Measurements from ENCODE around the gene PRKG1. TPM values are rescaled to one million over a fixed set of nuclear protein-coding genes. Genes with fewer than 3 reads are reported as not detected.

The PRKG1 gene
- total and polyA plus RNA-seq, 2 of the 8 experiments (the other 6 are each of a cell fraction or from before 2014, with no cell fraction given): 4.2 to 15.2 TPM

DNA sequence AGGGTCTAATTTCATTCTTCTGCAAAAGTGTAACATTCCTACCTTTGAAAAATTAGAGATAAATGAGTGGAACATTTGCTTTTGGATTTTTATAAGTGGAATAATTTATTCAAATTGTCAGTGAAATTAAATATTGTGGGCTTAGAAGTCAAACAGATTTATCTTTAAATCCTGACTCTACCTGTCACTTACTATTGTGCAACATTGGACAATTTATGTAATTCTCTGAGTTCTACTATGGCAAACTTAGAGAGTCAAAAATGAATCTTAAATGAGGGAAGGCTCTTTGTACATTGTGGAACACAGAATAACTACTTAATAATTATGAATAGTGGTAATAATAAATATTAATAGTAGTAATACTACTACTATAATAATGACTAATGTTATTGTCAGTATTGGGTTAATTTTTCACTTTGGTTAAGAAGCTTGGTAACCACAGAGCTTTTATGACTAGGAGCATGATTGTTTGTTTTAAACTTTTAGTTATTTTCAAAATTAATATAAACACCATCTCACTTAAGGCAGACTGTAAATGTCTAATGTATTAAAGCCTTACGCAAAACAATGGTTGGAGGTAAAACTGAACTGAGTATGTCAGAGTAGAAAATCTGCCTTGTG is 70.0 kb downstream of the PRKG1 start:
- no peak overlapping the region for H2AFZ ChIP-seq (ENCODE audit: low read length)
- CTCF ChIA-PET (ENCODE audit: partially characterized antibody): no interaction called here
- no peak overlapping the region for H2BK5ac ChIP-seq (ENCODE audit: low read depth, low read length)
- H2BK20ac ChIP-seq (ENCODE audit: low read length): no peak overlapping the region
- H3K9ac ChIP-seq (replicated peaks in 1 of 4; ENCODE audit: extremely low read depth in 1 of 4, low read depth in 3 of 4, low read length in 3 of 4): no peak overlapping the region
- H4K8ac ChIP-seq (ENCODE audit: extremely low read depth, insufficient read depth, low read length): no peak overlapping the region
- no peak overlapping the region for H3K56ac ChIP-seq (replicated peaks; ENCODE audit: insufficient read length, low read depth, low read length)
- H3K27me3 ChIP-seq (replicated peaks in 1 of 4; ENCODE audit: control insufficient read depth in 3 of 4, extremely low read depth in 1 of 4, insufficient read depth in 3 of 4, low read length in 3 of 4): no peaks in the 10 kb centered on the region
- H2BK120ac ChIP-seq (replicated peaks; ENCODE audit: low read depth, low read length): no peak overlapping the region
- no peak overlapping the region for H4K5ac ChIP-seq (ENCODE audit: insufficient read length, low read depth, low read length)
- no peak overlapping the region for H2BK15ac ChIP-seq (ENCODE audit: low read length)
- H3K9me3 ChIP-seq (ENCODE audit: insufficient read depth in 2 of 2, low read depth in 1 of 2, low read length in 1 of 2): no peaks in the 10 kb centered on the region
- H3K4ac ChIP-seq (replicated peaks; ENCODE audit: insufficient read length, low read depth, low read length): no peak overlapping the region
- no peak overlapping the region for H4K91ac ChIP-seq (replicated peaks; ENCODE audit: insufficient read length, low read length)
- DNase-seq (ENCODE audit: low read depth in 1 of 2, low spot score in 2 of 2) (no peak), FAIRE-seq (no peak)
- no peak overlapping the region for H2BK12ac ChIP-seq (ENCODE audit: low read depth, low read length)
- TF ChIP-seq RNF2 (IDR thresholded peaks at IDR 0.05; ENCODE audit: borderline replicate concordance, low read depth, low read length, missing control alignments, poor library complexity, severe bottlenecking) (no peak), RBBP5 (IDR thresholded peaks at IDR 0.05; ENCODE audit: borderline replicate concordance, low read depth, low read length) (no peak), GABPA (IDR thresholded peaks at IDR 0.05; ENCODE audit: borderline replicate concordance, insufficient read depth, low read length) (no peak), CEBPB (IDR thresholded peaks at IDR 0.05; ENCODE audit: low read depth, low read length) (peak; percentile 44; the same call in 1 of the 2 replicates)
- H3K14ac ChIP-seq (ENCODE audit: insufficient read length): no peak overlapping the region
- H3K23ac ChIP-seq (ENCODE audit: insufficient read length): no peak overlapping the region
- no peak overlapping the region for H3K27ac ChIP-seq (ENCODE audit: low read depth, low read length)
- H3K79me2 ChIP-seq (ENCODE audit: control insufficient read depth in 1 of 2, insufficient read depth in 2 of 2, low read length in 2 of 2): no peaks in the 10 kb centered on the region
- no peaks in the 10 kb centered on the region for H4K20me1 ChIP-seq (replicated peaks in 1 of 2; ENCODE audit: control insufficient read depth in 1 of 2, insufficient read depth in 2 of 2, low read length in 2 of 2)
- H3K4me3 ChIP-seq (ENCODE audit: extremely low read depth in 1 of 4, insufficient read depth in 2 of 4, low read depth in 3 of 4, low read length in 4 of 4): no peak overlapping the region
- H3K4me1 ChIP-seq (replicated peaks in 1 of 4; ENCODE audit: control insufficient read depth in 3 of 4, insufficient read depth in 4 of 4, low read length in 3 of 4): peaks cover 0 to 5% (median 0%) of the 10 kb centered on the region in 4 experiments; a peak in 1 of 7 replicates
- H3K79me1 ChIP-seq (ENCODE audit: low read depth, low read length): no peaks in the 10 kb centered on the region
- POLR2A ChIA-PET (ENCODE audit: partially characterized antibody): no interaction called here
- H3K4me2 ChIP-seq (ENCODE audit: insufficient read depth in 1 of 2, low read depth in 2 of 2, low read length in 2 of 2): no peak overlapping the region
- 97% methylated on average over 1 of the region's 1 CpG; no CpG with 5 or more reads in 1 of the 2 experiments for WGBS, 2 experiments (ENCODE audit: extremely low coverage in 1 of 2, insufficient coverage in 1 of 2, insufficient read length in 1 of 2, insufficient replicate concordance in 2 of 2, low coverage in 1 of 2, low lambda C conversion rate in 2 of 2, missing lambda C conversion rate in 1 of 2)
- no peak overlapping the region for H3K18ac ChIP-seq (ENCODE audit: extremely low read depth, low read length)
- H2AK5ac ChIP-seq (ENCODE audit: low read depth, low read length): no peak overlapping the region
- no peaks in the 10 kb centered on the region for H3K23me2 ChIP-seq (ENCODE audit: low read depth, low read length)
- no peaks in the 10 kb centered on the region for H3K36me3 ChIP-seq (ENCODE audit: control insufficient read depth in 2 of 4, insufficient read depth in 4 of 4, low read length in 3 of 4)

Measured in H1 (cell line).